Epidermal melanocyte (primary cell): Measurements from ENCODE around the gene LAMB2.

Experiments used
- DNase-seq: peaks from one replicate; pipeline ENCODE4 v3.0.0; 2011; ENCODE audit warnings: low spot score; ENCODE audit not compliant: insufficient read length

Gene LAMB2

DNA sequence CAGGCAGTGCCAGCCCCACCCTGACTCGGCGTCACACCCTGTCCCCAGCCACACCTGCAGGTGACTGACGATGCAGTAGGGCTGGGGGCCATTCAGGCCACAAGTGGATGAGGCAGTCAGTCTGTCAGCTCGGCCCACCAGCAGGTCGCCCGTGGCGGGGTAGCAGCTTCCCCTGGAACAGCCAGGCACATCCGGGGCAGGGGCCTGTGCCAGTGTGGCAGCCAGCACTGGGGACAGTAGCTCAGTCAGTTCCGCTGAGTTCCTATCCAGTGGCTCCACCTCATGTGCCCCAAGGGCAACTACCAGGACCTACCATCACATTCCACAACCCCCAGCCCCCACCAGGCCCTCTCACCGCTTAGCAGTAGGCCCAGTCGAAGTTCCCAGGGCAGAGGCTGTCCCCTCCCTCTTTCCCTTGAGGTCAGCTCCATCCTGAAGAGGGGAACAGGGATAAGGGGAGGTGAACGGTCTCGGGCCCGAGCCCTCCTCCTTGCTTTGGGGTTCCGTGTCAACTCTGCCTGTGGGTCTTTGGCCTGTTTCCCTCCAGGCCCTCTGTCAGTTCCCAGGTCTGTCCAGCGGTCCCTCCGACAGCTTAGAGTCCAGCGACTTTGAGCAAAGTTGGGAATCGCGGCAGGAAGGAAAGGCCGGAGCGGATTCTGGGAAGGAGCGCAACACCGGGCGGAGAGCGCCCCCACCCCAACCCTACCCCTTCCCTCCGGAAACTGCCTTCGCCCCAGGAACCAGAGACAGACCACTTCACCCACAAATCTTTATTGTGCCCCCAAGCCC, at the start of gene LAMB2:
Gene LAMB2, minus strand, starts transcription at position 614 of the 789 bp plus-strand sequence. Its CDS starts 183 bp downstream, at position 431.
- peak; percentile 84 for DNase-seq

DNA sequence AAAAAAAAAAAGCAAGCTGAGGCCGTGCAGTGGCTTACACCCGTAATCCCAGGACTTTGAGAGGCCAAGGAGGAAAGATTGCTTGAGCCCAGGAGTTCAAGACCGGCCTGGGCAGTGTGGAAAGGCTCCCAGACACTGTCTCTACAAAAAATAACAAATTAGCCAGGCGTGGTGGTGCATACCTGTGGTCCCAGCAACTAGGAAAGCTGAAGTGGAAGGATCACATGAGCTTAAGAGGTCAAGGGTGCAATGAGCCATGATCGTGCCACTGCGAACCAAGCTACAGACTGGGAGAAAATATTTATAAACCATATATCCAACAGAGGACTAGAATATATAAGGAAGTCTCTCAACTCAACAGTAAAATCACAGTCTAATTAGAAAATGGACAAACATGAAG, 48.5 kb upstream of the LAMB2 start:
- no peak for DNase-seq

DNA sequence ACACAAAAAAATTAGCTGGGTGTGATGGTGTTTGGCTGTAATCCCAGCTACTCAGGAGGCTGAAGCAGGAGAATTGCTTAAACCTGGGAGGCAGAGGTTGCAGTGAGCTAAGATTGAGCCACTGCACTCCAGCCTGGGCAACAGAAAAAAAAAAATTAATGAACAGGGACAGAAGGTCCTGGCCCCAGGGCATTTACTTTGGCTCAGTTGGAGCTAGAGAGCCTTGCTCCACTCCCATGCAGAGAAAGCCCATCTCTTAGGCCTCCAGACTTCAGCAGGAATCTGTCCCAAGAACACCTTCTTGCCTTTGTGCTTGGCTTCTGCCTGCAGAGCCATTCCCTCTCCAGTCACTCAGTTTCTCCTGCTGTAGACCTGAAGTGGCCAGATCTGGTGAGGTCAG, 47.3 kb upstream of the LAMB2 start:
- DNase-seq: no peak

DNA sequence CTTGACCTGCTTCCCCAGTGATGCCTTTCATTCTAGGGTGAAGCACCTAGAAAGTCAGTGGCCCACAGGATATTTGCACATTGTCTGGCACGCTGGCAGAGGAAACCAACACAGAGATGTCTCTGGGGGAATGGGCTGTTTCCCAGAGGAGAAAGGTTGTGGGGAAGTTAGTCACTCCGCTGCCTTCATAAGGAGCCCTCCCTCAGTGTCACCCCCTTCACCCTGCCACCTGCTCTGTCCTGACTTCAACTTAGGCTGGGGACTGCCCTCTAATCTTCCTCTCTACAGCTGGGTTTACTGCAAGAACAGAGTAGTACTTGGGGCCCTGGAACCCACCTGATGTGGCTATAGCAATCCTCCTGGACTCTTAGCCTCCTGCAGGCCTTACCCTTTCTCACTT, 44.2 kb upstream of the LAMB2 start:
- no peak for DNase-seq

DNA sequence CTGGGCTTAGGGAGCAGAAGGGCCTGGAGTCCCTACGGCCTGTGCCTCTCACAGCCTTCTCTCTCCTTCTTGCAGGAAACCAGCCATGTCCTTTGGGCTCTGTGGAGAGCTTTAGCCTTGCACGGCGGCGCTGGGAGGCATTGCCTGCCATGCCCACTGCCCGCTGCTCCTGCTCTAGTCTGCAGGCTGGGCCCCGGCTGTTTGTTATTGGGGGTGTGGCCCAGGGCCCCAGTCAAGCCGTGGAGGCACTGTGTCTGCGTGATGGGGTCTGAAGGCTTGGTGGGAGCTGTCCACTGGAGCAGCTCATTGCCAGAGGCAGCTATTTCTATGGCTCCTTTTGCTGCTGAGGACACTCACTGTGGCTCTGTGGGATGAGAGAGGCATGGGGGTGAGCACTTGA, 42.7 kb upstream of the LAMB2 start:
- no peak for DNase-seq

DNA sequence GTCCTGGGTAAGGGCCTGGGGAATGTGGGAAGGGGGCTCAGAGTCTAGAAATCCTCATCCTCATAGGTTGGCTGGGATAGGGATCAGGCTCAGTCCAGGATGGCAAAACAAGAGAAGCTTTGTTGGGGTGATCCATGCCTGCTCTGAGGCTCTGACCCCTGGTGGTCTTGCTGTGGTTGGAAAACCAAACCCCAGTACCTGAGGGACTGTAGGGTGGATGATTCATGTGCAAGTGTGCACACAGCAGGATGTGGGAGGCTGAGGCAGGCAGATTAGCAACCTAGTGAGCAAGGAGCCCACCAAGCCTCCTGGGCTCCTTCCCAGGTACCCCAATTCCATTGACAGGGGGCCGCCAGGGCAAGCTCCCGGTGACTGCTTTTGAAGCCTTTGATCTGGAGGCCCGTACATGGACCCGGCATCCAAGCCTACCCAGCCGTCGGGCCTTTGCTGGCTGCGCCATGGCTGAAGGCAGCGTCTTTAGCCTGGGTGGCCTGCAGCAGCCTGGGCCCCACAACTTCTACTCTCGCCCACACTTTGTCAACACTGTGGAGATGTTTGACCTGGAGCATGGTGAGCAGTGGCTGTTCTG, 41.6 kb upstream of the LAMB2 start:
- no peak for DNase-seq

DNA sequence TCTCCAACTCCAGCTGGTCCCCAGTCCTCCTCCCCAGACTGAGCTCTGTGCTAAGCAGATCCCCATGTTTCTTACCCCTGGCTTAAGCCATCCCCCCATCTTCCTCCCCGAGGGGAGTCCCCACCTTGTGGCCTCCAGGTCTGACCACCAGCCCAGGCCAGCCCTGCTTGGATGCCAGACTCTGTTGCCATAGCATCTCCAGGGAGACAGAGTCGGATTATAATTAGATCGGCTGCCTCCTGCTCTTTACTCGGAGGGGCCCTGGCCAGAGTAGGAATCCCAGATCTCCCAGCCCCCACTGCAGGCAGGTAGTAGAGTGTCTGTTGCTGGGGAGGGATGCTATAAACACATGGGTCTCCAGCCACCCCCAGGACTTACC, 40.9 kb upstream of the LAMB2 start:
- no peak for DNase-seq

DNA sequence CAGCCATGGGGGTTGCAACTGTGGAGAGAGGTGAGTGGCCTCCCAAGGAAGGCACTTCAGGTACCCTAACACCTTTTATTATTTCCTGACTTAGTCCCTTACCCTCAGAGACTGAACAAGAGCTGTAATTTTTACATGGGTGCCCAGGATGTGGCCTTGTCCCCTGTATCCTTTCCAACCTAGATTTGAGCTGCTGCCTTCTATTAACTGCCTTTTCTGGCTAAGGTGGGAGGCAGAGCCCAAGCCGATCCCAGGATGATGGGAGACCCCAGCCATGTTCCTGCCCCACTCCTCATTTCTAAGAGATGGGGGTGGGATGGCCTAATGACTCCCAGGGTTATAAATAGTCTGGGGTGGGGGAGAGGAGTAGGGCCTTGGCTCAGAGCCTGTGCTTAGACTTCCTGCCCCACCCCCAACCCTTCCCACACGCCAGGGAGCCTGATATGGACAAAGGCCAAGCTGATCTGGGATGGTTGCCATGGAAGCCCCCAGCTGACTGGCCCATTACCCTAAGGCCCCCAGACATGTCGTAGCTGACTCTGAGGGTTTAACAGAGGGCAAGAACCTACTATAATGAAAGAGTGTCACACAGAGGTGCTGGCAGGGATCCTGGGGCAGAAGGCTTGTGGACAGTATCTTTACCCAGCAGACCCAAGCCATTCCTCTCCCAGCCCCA, 40.4 kb upstream of the LAMB2 start:
- peak; percentile 92 for DNase-seq

DNA sequence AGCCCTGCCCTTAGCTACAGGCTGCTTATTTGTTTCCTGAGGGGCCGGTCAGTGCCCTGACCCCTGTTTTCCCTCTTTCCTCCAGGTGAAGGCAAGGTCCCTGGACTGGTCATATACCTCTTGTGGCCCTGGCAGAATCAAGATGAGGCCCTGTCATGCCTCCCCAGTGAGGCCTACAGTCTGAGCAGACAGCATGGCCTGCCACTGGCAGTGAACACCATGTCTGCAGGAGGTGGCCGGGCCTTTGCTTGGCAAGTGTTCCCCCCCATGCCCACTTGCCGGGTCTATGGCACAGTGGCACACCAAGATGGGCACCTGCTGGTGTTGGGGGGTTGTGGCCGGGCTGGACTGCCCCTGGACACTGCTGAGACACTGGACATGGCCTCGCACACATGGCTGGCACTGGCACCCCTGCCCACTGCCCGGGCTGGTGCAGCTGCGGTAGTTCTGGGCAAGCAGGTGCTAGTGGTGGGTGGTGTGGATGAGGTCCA, 39.7 kb upstream of the LAMB2 start:
- DNase-seq: no peak

DNA sequence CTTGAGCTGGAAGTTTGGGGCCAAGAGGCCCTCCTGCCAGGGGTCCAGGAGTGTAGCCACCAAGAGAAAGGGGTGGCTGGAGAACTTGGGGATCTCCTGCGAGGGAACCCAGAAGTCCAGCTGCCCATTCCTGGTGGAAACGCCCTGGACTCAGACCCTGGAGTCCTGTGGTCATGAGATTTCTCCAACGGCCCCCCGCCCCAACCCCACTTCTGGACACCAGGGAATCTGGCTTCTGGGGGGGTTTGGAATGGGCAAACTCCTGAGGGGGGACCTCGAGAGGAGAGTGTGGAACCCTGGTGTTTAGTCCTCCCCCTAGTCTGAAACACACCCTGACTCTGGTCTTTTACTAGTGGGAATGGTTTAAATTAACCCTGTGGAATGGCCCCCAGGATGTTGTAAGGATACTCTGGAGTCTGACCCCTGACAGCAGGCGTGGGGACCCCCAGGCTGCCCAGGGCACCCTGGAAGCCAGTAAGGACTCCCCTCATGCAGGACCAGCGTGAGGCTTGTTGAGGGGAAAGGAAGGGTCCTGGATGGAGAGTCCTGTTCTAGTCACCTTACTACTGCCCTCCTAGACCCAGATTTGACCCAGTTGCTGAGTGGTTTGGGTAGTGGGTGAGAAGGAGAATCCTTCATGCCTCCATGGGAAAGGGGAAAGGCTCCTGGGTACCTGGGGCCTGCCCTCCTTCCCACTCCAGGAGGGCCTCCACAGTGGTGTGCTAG, 39.1 kb upstream of the LAMB2 start:
- DNase-seq: no peak

DNA sequence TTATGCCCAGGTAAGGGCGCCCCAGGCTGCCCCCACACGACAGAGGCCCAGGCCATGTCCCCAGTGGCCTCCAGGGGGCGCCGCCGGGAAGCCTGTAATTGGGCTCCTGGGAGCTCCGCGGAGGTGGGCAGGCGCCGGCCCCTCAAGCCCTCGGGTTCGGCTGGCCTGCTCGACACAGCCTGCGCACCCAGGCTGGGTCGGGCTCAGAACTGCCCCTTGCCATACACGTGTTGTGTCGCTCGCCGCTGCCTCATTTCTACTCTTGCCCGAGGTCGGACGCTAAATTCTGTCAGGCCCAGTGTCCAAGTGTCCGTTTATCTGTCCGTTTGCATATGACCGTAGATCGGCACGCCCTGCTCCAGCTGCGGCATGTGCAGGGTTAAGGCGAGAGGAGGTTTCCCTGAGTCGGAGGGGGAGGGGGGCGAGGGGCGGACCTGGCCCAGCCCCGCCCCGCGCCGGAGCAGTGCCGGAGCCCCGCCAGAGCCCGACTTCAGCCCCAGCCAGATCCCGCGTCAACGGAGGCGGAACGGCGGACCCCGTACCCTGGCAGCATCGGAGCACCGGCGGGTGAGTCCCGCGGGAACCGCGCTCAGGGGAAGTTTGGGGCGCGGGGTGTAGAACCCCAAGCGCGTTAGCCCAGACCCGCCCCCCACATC, 38.4 kb upstream of the LAMB2 start, which contains the start of gene KLHDC8B:
Gene KLHDC8B, plus strand, starts transcription at position 480 of the 656 bp plus-strand sequence. CDS start 1,172 bp downstream, outside the sequence.
- DNase-seq: peak; percentile 94

DNA sequence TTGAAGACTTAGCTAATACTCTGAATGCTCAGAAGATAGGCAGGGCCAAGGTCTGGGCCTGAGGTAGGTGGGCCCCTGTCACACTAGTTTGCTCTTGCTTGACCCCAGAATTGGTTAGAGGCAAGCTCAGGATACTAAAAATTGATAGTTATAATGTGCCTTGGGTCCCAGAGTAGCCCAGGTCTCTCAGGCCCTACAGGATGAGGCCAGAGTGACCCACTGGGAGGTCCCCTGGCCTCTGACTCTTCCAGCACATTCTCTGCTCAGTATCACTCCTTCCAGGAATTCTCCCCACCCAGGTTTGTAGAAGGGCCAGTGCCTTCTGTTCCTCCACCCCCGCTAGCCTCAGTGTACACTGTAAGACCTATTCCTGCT, 37.9 kb upstream of the LAMB2 start:
- DNase-seq: no peak

DNA sequence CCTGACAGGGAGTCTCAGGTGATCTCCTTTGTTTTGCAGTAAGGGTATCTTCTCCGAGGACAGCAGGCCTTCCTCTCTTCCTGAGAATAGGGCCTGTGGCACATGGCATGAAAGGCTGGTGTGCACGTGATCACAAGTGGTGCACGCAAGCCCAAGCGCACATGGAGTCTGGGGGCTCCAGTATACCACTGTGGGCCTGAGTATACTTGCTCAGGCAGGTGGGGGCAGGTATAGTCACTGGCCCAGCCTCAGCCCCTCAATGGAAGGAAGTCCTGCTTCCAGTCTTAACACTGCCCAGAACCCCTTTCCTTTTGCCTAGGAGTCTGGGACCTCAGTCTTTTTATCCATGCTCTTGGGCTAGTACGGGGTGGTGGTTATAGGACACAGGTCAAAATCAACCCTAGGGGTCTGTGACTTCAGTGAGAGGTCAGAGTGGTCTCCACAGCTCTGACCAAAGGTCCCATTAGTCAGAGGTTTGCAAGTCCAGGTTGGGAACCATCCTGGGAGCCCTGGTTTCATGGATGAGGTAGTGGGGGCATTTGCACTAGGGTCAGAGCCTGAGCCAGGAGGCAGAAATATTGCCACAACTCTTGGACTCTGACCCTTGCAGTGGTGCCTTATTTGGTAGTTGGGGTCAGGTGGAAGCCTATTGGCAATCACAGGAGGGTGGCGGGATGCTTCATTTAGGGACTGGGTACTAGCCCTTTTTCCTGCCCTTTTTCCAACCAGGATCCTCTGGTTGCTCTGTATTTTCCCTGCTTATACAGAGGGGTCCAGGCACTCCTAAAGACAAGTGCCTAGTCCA, 34.1 kb upstream of the LAMB2 start:
- no peak for DNase-seq

DNA sequence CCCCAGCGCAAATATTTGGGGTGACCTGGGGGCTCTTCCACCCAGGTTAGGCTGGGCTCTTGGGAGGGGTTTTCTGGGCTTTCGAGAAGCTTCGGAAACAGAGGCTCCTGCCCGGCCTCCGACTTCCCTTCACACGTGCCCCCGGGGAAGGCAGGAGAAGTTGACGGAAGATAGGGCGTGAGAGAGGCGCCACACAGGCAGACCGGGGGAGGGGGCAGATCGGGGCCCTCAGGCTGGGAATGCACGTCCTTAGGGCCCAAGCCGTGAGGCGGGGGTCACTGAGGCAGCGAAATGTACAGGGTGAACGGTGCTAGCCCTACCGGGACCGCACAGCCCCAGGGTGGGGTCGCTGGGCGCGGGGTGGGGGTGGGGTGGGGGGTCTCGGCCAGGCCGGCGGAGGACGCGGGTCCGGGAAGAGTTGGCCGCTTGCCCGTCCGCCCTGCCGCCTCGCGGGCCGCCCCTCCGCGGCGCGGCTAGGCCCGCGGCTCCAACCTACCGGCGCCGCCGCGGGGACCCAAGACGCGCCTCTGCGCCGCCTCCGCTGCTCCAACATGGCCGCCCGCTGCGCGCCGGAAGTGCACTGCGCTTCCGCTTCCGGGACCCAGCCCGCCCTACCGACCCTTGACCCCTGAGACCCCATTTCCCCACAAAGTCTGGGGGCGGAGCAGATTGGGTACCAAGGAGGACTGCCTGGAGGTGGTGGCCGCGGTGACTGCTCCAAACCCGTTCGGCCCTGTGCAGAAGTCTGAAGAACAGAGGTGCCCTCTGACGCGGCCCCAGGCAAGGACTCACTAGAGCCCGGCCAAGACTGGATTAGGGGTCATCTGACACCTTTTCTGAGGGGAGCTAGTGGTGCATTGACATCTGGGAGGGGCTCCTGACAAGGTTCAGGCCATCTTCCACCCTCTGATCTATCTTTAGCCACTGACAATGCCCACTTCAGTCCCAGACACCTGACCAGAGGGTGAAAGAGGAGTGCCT, 33.2 kb upstream of the LAMB2 start, which contains the start of gene CCDC71:
Gene CCDC71, minus strand, starts transcription at position 561 of the 981 bp plus-strand sequence. CDS start 2,123 bp downstream, outside the sequence.
- DNase-seq: peak; percentile 85

DNA sequence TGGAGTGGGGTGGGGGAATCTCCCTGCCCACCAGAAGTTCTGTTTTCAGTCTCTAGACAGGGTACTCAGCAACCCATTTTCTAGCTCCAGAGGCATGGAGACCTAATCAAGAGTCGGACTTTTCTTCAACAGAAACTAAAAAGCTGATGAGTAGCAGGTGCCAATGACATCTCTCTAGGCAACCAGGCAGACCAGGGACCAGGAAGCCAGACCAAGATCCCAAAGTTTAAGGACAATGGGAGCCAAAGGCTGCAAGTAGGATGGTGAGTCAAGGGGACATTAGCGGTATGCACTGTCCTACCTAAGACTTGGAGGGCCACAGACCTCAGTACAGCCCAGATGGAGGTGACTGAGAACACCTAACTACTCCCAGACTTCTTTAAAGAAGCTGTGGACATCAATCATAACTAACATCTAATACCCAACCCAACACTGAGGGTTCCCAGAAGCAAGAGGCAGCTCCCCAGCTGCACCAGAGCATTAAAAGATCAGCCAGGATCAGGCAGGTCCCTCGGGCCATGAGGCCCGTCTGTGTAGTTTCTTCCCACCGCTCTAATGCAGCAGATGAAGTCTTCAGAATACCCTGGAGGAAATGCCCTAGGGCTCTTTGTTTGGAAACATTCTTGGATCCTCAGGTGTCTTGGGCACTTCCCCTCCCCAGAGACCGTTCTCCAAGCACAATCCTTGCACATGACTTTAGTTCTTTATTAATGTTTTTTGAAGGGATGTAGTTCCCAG, 32.3 kb upstream of the LAMB2 start:
- no peak for DNase-seq

DNA sequence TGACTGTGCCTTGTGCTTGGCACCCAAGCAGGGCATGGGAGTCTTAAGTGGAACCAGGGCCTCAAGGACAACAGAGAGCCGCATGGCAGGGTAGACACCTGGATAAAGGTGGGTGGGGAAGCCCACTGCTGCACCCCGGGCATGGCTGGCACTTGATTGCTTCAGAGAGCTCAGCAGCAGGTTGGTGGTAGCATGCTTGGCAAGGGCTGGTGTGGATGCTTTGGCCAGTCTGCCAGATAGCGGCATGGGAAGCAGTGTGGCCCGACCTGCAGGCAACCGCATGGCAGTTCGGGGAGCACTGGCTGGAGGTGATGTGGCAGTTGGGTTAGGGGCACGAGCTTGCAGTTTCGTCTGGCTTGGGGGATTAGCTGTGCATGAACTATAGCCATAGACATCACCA, 30.8 kb upstream of the LAMB2 start:
- DNase-seq: no peak

DNA sequence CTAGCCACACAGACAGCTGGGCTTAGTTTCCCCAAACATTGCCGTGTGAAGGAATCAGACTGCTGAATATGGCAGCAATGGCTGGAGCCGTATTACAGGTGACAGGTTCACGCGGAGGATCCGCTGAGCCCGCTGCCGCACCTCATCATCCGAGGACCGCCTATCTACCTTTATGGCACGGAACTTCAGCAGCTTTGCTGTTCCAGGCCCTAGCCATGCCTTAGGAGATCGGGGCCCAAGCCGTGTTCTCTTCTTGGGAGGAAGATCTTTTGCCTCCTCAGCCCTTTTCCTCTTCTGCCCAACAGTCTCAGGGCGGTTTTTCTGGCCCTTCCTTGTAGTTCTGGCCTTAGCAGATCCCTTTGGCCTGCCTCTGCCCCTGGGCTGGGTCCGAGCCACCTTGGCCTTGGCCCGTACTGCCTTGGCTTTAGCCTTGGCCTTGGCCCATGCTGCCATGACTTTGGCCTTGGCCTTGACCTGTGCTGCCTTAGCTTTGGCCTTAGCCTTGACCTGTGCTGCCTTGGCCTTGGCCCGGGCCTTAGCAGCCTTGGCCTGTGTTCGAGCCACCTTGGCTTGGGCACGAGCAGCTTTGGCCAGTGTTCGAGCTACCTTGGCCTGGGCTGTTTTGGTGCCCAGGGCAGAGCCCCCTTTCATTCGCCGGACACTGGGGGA, 30.0 kb upstream of the LAMB2 start:
- no peak for DNase-seq
